Mesendoderm (in vitro differentiated cells): ENCODE measurements around the gene OR9A4. TPM values are rescaled to one million over a fixed set of nuclear protein-coding genes. Genes with fewer than 3 reads are reported as not detected.

Experiments used
- DNase-seq: peaks from one replicate; pipeline ENCODE4 v3.0.0; 2013
- H2AK5ac ChIP-seq: 2 replicates; pipeline ENCODE4 v1.6.1; 2013; ENCODE audit warnings: low read length, inconsistent platforms
- H2BK120ac ChIP-seq: 2 replicates; pipeline ENCODE4 v1.6.1; 2013; ENCODE audit warnings: low read depth, mild to moderate bottlenecking, low read length, moderate library complexity, mixed read lengths
- H2BK15ac ChIP-seq: replicated peaks from 2 replicates; pipeline ENCODE4 v1.6.1; 2013; ENCODE audit warnings: low read depth, mild to moderate bottlenecking, moderate library complexity
- H2BK5ac ChIP-seq: 2 replicates; pipeline ENCODE4 v1.6.1; 2013; ENCODE audit warnings: low read length, inconsistent platforms
- H3K18ac ChIP-seq: 2 replicates; pipeline ENCODE4 v1.6.1; 2013; ENCODE audit warnings: mild to moderate bottlenecking, low read length, mixed read lengths
- H3K23ac ChIP-seq: one replicate; pipeline ENCODE4 v1.6.1; 2013; ENCODE audit warnings: low read length
- H3K27ac ChIP-seq: 2 replicates; pipeline ENCODE4 v1.5.1; 2013; ENCODE audit warnings: low read depth, mild to moderate bottlenecking, inconsistent platforms, low read length, moderate library complexity
- H3K27me3 ChIP-seq: 2 replicates; pipeline ENCODE4 v1.6.1; 2013; ENCODE audit warnings: low read length, control low read depth, mild to moderate bottlenecking, inconsistent platforms; ENCODE audit not compliant: insufficient read depth, poor library complexity
- H3K36me3 ChIP-seq: 2 replicates; pipeline ENCODE4 v1.6.1; 2013; ENCODE audit warnings: low read length, inconsistent platforms; ENCODE audit not compliant: control insufficient read depth, insufficient read depth
- H3K4ac ChIP-seq: one replicate; pipeline ENCODE4 v1.6.1; 2013; ENCODE audit warnings: low read depth, mild to moderate bottlenecking, low read length, moderate library complexity
- H3K4me1 ChIP-seq: 2 replicates; pipeline ENCODE4 v1.6.1; 2013; ENCODE audit warnings: low read depth, low read length, inconsistent platforms; ENCODE audit not compliant: control insufficient read depth
- H3K4me2 ChIP-seq: 2 replicates; pipeline ENCODE4 v1.6.1; 2013; ENCODE audit warnings: low read length
- H3K4me3 ChIP-seq: 2 replicates; pipeline ENCODE4 v1.5.1; 2013; ENCODE audit warnings: mild to moderate bottlenecking, low read length
- H3K56ac ChIP-seq: one replicate; pipeline ENCODE4 v1.6.1; 2013; ENCODE audit warnings: low read length
- H3K79me1 ChIP-seq: 2 replicates; pipeline ENCODE4 v1.6.1; 2013; ENCODE audit warnings: low read length, inconsistent platforms
- H3K79me2 ChIP-seq: 2 replicates; pipeline ENCODE4 v1.6.1; 2013; ENCODE audit warnings: mild to moderate bottlenecking, low read length; ENCODE audit not compliant: control insufficient read depth, insufficient read depth
- H3K9ac ChIP-seq: 2 replicates; pipeline ENCODE4 v1.6.1; 2013; ENCODE audit warnings: low read length, inconsistent platforms
- H4K5ac ChIP-seq: one replicate; pipeline ENCODE4 v1.6.1; 2013; ENCODE audit warnings: low read length
- H4K8ac ChIP-seq: one replicate; pipeline ENCODE4 v1.6.1; 2013; ENCODE audit warnings: low read depth, mild to moderate bottlenecking, control low read depth, low read length, moderate library complexity
- WGBS: extraction: QIAGEN DNeasy Blood & Tissue Kit; methylation state at CpG from one replicate; pipeline ENCODE4 v1.1.7; 2013; ENCODE audit warnings: low lambda C conversion rate, missing lambda C conversion rate; ENCODE audit not compliant: insufficient coverage; ENCODE audit errors: extremely low coverage; 5-methylcytosine and 5-hydroxymethylcytosine counted together
- polyA plus RNA-seq, 2 experiments: library from polyadenylated mRNA; stranded (reverse); fragments of 200-250 nt; gene quantifications; one replicate each; pipeline ENCODE4 v1.2.3, GENCODE V29; 2013

OR9A4 gene
- polyA plus RNA-seq (2013, experiment 1 of 2) = not detected
- polyA plus RNA-seq (2013, experiment 2 of 2) = not detected

- no peak within 1 kb of the TSS for H3K18ac ChIP-seq
- WGBS = no CpG with 5 or more reads among the region's 3 CpGs
- no peak within 1 kb of the TSS for H2BK120ac ChIP-seq
- H3K9ac ChIP-seq = no peak within 1 kb of the TSS
- no peak within 1 kb of the TSS for H3K56ac ChIP-seq
- no peak within 1 kb of the TSS for H2BK15ac ChIP-seq
- no peaks in the 10 kb centered on the region for H3K79me1 ChIP-seq
- no peak within 1 kb of the TSS for H3K27ac ChIP-seq
- no peaks in the 10 kb centered on the region for H3K27me3 ChIP-seq
- H3K4me2 ChIP-seq = no peak within 1 kb of the TSS
- DNase-seq = no peak
- H3K4ac ChIP-seq = no peak within 1 kb of the TSS
- no peaks in the 10 kb centered on the region for H3K4me1 ChIP-seq
- no peaks in the 10 kb centered on the region for H3K36me3 ChIP-seq
- no peak within 1 kb of the TSS for H2AK5ac ChIP-seq
- H4K8ac ChIP-seq = no peak within 1 kb of the TSS
- H3K79me2 ChIP-seq = no peaks in the 10 kb centered on the region
- H2BK5ac ChIP-seq = no peak within 1 kb of the TSS
- no peak within 1 kb of the TSS for H3K4me3 ChIP-seq
- H3K23ac ChIP-seq = no peak within 1 kb of the TSS
- H4K5ac ChIP-seq = no peak within 1 kb of the TSS
These were observed at the start of gene OR9A4 for GRCh38 chr7:141916099-141916498. TSS of gene OR9A4 (plus strand) at chr7:141916399. CDS start at chr7:141918876, 2,477 bp downstream.

GRCh38 chr7:141866974-141867373 lies 49.2 kb upstream of the OR9A4 start:
- no peak for DNase-seq
- H3K4me1 ChIP-seq = no peaks in the 10 kb centered on the region

GRCh38 chr7:141872931-141873330 lies 43.3 kb upstream of the OR9A4 start:
- H2BK5ac ChIP-seq = no peak overlapping the region
- H3K79me2 ChIP-seq = no peaks in the 10 kb centered on the region
- no peak overlapping the region for H2BK120ac ChIP-seq
- no peak overlapping the region for H3K56ac ChIP-seq
- no peaks in the 10 kb centered on the region for H3K27me3 ChIP-seq
- H3K4me3 ChIP-seq = no peak overlapping the region
- no peak overlapping the region for H4K8ac ChIP-seq
- no peaks in the 10 kb centered on the region for H3K36me3 ChIP-seq
- H2BK15ac ChIP-seq = no peak overlapping the region
- no peak overlapping the region for H3K9ac ChIP-seq
- H3K23ac ChIP-seq = no peak overlapping the region
- no peak overlapping the region for H3K4ac ChIP-seq
- H3K79me1 ChIP-seq = no peaks in the 10 kb centered on the region
- no peaks in the 10 kb centered on the region for H3K4me1 ChIP-seq
- no peak overlapping the region for H4K5ac ChIP-seq
- no CpG with 5 or more reads among the region's 3 CpGs for WGBS
- no peak overlapping the region for H3K4me2 ChIP-seq
- no peak overlapping the region for H3K27ac ChIP-seq
- no peak overlapping the region for H3K18ac ChIP-seq
- no peak for DNase-seq
- no peak overlapping the region for H2AK5ac ChIP-seq

More at GRCh38 chr7:141866974-141867373, 49.2 kb upstream of the OR9A4 start:
- H4K5ac ChIP-seq = no peak overlapping the region
- H4K8ac ChIP-seq = no peak overlapping the region
- H2BK120ac ChIP-seq = no peak overlapping the region
- no peak overlapping the region for H3K4me2 ChIP-seq
- H2BK5ac ChIP-seq = no peak overlapping the region
- no peak overlapping the region for H3K4me3 ChIP-seq
- H3K79me2 ChIP-seq = no peaks in the 10 kb centered on the region
- no peak overlapping the region for H3K56ac ChIP-seq
- H3K9ac ChIP-seq = no peak overlapping the region
- H3K79me1 ChIP-seq = no peaks in the 10 kb centered on the region
- H3K36me3 ChIP-seq = no peaks in the 10 kb centered on the region
- no peak overlapping the region for H3K23ac ChIP-seq
- WGBS = 100% methylated on average over 1 of the region's 2 CpGs
- H3K27ac ChIP-seq = no peak overlapping the region
- no peaks in the 10 kb centered on the region for H3K27me3 ChIP-seq
- H2BK15ac ChIP-seq = no peak overlapping the region
- H2AK5ac ChIP-seq = no peak overlapping the region
- H3K18ac ChIP-seq = no peak overlapping the region
- no peak overlapping the region for H3K4ac ChIP-seq

- Histone ChIP-seq H3K18ac (no peak overlapping the region), H3K36me3 (no peaks in the 10 kb centered on the region), H3K27ac (no peak overlapping the region), H3K4me2 (no peak overlapping the region), H3K23ac (no peak overlapping the region), H3K56ac (no peak overlapping the region), H4K5ac (no peak overlapping the region), H3K9ac (no peak overlapping the region), H3K4ac (no peak overlapping the region), H3K4me3 (no peak overlapping the region), H3K79me2 (no peaks in the 10 kb centered on the region), H4K8ac (no peak overlapping the region), H3K79me1 (no peaks in the 10 kb centered on the region), H2AK5ac (no peak overlapping the region), H2BK5ac (no peak overlapping the region), H2BK120ac (no peak overlapping the region), H2BK15ac (no peak overlapping the region), H3K27me3 (no peaks in the 10 kb centered on the region), H3K4me1 (no peaks in the 10 kb centered on the region)
- WGBS = no CpG with 5 or more reads among the region's 3 CpGs
- peak; percentile 3 for DNase-seq
These were observed 41.4 kb upstream of the OR9A4 start for GRCh38 chr7:141874787-141875186.

- H4K5ac ChIP-seq = no peak overlapping the region
- H2AK5ac ChIP-seq = no peak overlapping the region
- no peaks in the 10 kb centered on the region for H3K36me3 ChIP-seq
- H3K79me1 ChIP-seq = no peaks in the 10 kb centered on the region
- H3K4ac ChIP-seq = no peak overlapping the region
- no peak for DNase-seq
- no peak overlapping the region for H3K27ac ChIP-seq
- WGBS = no CpG with 5 or more reads among the region's 2 CpGs
- no peak overlapping the region for H2BK15ac ChIP-seq
- H3K79me2 ChIP-seq = no peaks in the 10 kb centered on the region
- H3K4me3 ChIP-seq = no peak overlapping the region
- no peak overlapping the region for H2BK5ac ChIP-seq
- no peak overlapping the region for H2BK120ac ChIP-seq
- no peak overlapping the region for H4K8ac ChIP-seq
- H3K56ac ChIP-seq = no peak overlapping the region
- H3K23ac ChIP-seq = no peak overlapping the region
- no peaks in the 10 kb centered on the region for H3K27me3 ChIP-seq
- no peaks in the 10 kb centered on the region for H3K4me1 ChIP-seq
- H3K9ac ChIP-seq = no peak overlapping the region
- H3K4me2 ChIP-seq = no peak overlapping the region
- no peak overlapping the region for H3K18ac ChIP-seq
These were observed 40.7 kb upstream of the OR9A4 start for GRCh38 chr7:141875453-141875852.

GRCh38 chr7:141876371-141876770 lies 39.8 kb upstream of the OR9A4 start:
- Histone ChIP-seq H2BK5ac (no peak overlapping the region), H3K27me3 (no peaks in the 10 kb centered on the region), H3K4me3 (no peak overlapping the region), H2BK15ac (no peak overlapping the region), H3K79me1 (no peaks in the 10 kb centered on the region), H2BK120ac (no peak overlapping the region), H4K8ac (no peak overlapping the region), H3K23ac (no peak overlapping the region), H3K4ac (no peak overlapping the region), H4K5ac (no peak overlapping the region), H3K18ac (no peak overlapping the region), H3K36me3 (no peaks in the 10 kb centered on the region), H3K9ac (no peak overlapping the region), H3K56ac (no peak overlapping the region), H3K4me2 (no peak overlapping the region), H3K4me1 (no peaks in the 10 kb centered on the region), H2AK5ac (no peak overlapping the region), H3K79me2 (no peaks in the 10 kb centered on the region), H3K27ac (no peak overlapping the region)
- no peak for DNase-seq
- WGBS = no CpG with 5 or more reads among the region's 1 CpG
